Umbilical cord (tissue), 2 donors: Measurements from ENCODE around the gene ABLIM2. TPM values are rescaled to one million over a fixed set of nuclear protein-coding genes. Genes with fewer than 3 reads are reported as not detected.

Source experiments
- DNase-seq: peaks from one replicate; pipeline ENCODE4 v3.0.0-alpha.2; 2015; ENCODE audit warnings: low spot score
- total RNA-seq: library from RNA; depleted of rRNA; stranded (reverse); fragments of >200 nt; gene quantifications from one replicate; pipeline ENCODE4 v1.2.3, GENCODE V29; 2014; ENCODE audit warnings: low replicate concordance; ENCODE audit not compliant: insufficient read depth

Gene ABLIM2
- total RNA-seq, 1 donor from 2014 or later = 0.96 TPM

DNA sequence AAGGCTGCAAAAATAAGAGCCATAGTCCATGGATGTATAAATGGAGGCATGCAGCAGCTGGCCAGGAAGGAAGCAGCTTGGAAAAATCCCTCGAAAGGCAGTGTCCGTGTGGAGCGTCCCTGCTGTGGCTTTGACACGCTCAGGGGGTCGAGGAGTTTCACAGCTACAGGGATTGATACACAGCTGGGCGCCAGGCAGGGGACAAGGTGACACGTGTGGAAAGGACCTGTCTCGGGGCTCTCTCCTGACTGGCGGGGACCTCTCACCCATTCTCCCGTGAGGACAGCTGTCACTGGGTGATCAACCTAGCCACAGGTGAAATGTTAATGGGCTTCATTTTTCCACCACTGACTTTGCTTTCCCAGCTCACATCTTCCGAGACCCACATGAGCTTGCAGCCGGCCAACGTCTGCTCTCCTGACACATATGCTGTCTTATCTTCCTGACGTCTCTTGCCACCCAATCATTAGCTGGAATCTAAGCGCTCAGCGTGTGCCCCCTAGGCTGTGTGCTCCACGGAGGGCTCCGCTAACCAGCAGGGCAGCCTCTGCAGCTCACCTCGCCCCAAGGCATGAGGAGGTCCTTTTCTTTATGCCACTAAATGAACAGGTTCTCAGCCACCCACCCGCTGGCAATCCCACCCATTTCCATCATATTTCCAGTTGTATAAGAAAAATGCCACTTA is 129.6 kb downstream of the ABLIM2 start:
- no peak for DNase-seq

DNA sequence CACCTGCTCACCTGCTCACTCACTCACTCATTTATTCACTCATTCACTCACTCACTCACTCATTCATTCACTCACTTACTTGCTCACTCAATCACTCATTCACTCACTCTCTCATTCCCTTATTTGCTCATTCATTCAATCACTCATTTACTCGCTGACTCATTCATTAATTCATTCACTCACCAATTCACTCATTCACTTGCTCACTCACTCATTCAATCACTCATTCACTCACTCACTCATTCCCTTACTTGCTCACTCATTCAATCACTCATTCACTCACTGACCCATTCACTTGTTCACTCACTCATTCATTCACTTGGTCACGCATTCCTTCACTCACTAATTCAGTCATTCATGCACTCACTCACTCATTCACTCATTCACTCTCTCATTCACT is 130.2 kb downstream of the ABLIM2 start:
- no peak for DNase-seq

DNA sequence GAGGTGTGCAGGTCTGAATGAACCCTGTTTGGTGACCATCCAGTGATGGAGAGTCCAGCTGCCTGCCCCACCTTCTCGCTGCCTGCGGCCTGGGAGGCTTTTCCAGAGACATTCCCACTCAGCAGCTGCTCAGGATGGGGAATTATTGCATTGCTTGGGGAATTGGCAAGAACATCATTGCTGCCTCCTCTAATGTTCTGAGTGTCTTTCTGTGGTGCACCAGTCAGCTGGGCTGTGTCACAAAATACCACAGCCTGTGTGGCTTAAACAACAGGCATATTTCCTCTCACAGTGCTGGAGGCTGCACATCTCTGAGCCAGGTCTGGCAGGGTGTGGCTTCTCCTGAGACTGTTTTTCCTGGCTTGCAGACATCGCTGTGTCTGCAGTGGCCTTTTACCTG is 132.2 kb downstream of the ABLIM2 start:
- no peak for DNase-seq

GRCh38 chr4:8025668-8026067 is 132.9 kb downstream of the ABLIM2 start:
- DNase-seq = no peak

DNA sequence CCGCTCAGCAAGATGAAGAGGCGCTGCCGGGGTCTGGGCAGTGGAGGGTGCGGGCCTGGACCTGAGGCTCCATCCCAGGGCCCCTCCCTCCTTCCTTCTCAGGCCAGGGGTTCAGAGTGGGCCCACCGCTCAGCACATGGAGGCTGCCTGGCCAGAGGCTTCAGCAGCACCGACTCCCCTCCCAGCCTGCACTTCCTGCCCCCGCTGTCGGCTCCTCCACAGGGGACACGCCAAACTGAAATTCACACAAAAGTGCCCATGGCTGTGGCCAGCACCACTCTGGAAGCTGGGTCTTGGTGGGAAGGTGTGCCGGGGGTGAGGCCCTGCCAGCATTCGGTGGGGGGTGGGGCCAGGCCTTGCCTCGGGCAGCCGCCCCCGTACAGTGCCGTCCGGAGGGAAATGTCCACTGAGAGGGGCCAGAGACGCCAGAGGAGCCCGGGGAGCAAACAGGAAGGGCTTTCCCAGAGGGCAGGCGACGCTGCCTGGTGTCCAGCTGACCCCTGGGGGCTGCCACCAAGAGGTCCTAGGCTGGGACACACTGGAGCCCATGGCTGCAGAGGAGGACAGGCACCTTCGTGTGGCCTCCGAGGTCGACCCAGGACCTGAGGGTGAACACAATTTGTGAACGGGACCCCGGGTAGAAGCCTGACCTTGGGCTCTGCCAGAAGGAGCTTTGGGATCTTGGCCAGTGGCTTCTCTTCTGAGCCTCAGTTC is 134.4 kb downstream of the ABLIM2 start:
- DNase-seq = no peak

DNA sequence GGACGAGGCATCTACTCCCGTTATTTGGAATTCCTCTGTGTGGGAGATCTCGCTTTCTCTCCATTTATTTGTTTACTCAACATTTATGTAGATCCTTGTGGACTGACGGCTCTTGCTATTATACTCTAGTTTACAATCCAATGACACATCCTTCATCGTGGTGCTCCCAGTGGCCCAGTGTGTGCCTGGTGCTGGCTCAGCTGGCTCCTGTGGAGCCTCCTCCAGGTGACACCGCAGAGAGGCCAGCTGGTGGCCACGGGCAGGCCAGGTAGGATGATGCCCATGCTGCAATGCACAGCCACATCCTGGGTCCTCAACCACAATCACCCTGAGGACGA is 134.9 kb downstream of the ABLIM2 start:
- DNase-seq = no peak

DNA sequence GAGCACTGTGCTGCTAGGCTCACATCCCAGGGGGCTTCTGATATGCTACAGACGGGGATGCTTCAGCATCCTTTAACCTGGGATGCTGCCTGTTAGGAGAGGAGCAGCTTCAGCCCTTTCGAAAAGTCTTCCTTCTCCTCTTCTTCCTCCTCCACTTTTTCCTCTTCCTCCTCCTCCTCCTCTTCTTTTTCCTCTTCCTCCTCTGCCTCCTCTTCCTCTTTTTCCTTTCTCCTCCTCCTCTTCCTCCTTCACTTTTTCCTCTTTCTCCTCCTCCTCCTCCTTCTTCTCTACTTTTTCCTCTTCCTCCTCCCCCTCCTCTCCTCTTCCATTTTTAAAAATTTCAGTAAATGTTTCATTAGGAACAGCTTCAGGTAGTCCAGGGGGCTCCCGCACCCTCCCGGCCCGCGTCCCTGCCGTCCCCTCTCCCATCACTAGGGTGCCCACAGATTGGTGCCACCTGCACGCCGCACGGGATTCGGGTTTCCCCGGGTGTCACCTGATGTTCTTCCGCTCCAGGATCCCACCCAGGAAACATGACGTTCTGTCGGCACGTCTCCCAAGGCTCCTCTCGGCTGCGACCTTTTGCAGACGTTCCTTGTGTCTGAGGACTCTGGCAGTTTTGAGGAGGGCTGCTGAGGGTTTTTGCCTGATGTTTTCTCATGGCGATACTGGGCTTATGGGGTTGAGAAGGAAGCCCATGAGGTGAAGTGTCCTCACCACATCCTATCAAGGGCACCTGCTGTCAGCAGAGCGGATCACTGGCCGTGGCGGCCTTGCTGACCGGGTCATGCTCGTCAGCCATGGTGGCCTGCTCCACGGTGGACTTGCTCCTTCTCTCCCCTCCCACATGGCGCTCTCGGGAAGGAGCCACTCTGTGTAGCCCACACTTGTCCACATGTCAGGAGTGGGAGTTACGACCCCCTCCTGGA is 135.6 kb downstream of the ABLIM2 start:
- no peak for DNase-seq

DNA sequence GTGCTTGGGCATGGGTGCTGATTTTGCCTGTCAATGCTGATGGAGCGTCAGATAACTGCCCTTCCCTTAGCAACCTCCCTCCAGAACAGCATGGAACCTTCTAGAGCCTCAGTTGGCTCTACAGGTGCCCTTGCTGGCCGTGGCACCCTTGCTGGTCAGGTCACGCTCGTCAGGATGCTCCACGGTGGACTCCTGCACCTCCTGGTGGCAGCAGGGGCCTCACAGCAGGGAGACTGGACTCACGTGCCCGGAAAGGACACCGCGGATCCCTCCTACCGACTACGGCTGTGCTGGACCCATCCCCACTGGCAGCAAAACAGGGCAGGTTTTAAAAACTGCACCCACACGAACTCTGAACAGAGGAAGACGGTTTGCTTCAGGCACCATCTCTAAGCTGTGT is 136.8 kb downstream of the ABLIM2 start:
- DNase-seq = no peak

GRCh38 chr4:8019396-8020365 is 138.9 kb downstream of the ABLIM2 start:
- no peak for DNase-seq

DNA sequence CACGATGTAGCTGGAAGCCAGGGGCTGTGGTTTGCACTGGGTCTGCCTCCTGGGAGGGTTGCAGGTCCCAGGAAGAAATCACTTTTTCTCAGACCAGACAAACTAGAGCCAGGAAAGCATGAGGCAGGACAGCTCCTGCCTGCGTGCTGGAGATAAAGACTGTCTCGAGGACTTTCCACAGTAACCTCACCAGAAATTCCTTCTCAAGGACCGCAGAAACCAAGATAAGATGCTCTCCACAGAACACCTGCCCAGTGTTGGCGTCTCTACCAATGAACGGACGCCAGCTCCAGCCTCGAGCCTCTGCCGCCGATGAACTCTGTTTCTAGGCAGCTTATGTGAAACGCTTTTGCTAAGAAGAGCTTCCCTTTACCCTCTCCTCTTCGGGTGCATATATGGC is 142.1 kb downstream of the ABLIM2 start:
- DNase-seq = no peak

DNA sequence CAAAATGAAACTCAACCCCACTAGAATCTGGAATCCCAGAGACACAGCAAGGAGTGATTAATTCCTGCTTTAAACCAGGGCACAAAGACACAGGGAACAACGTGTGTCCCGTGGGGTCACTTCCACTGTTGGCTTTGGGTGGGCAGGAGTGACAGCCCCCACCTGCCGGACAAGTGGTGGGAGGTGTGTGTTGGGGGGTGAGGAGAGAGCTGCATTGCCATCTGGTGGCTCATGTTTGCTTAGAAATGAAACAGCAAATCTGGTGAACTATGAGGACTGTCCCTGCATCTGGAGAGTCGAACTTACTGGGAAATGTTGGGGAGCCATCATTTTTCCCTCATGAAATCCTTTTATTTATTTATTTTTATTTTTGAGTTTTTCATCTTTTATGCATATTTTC is 143.1 kb downstream of the ABLIM2 start:
- DNase-seq = peak; percentile 12

- DNase-seq = no peak
Measured at GRCh38 chr4:8013976-8014726, 144.5 kb downstream of the ABLIM2 start.

- DNase-seq = no peak
Measured at GRCh38 chr4:8012517-8012916, 146.1 kb downstream of the ABLIM2 start.

GRCh38 chr4:8010618-8011017 is 148.0 kb downstream of the ABLIM2 start:
- DNase-seq = peak; percentile 89

DNA sequence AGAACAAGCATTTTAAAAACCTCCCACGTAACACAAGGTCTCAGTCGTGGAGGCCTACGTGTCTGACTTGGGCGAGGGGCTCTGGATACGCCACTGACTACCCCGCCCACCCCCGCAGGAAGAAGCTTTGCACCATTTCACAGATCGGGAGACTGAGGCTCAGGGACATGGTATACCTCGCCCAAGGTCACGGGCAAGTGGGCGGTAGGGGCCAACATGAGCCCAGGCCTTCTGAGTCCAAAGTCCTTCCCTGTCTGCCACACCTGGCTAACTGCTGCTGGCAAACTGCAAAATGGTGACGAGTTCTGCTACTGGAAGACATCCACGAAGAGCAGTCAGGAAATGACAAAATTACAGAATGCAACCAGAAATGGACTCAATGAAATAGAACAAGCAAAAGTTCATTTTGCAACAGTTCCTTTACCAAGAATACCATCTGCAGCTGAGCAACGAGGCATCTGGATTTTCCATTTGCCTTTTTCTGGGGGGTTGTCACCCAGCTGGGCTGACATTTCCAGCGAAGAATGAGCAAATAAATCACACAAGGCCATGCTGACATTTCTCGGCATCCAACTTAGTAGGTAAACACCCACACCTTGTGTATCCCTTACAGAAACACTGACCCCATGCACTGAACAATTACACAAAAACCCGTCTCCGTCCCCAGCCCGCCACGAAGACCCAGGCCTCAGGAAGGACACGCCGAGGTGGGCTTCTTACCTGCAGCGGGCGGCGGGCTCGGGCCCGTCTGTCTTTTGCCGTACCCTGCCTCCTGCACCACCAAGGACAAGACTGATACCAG is 148.7 kb downstream of the ABLIM2 start:
- no peak for DNase-seq

GRCh38 chr4:8009097-8009496 is 149.5 kb downstream of the ABLIM2 start:
- DNase-seq = no peak

DNA sequence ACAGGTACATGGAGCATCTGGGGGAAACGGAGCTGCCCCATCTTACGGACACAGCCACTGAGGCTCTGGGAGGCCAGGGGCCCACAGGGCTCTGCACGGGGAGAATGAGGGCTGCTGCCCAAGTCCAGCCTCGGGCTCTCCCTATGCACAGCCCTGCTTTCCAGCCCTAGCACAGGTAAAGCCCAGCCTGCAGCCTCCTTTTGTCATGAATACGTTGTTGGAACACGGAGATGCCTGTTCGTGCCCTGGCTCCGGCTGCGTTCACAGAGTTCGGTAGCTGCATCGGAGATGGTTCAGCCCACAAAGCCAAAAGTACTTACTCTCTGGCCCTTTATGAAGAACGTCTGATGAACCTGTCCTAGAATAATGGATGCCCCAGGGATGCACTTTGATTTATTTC is 150.2 kb downstream of the ABLIM2 start:
- DNase-seq = no peak

- no peak for DNase-seq
Measured at GRCh38 chr4:8007581-8007980, 151.0 kb downstream of the ABLIM2 start.

DNA sequence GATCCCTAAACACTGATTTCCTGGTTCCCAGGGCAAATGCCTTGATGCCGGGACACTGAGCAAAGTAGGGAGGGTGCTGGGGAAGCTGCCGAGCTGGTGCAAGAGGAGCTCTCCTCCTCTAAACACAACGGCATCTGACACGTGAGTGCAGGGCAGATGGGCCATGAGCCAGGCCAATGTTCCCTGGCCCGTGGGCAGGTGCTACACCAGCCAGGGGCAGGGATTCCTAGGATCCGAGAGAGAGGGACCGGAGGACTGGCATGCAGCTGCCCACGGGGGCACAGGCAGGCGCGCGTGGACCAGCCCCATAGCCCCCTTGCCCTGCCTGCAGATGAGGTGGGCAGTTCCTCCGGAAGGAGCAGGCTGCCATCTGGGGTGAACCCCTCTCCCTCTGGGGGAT is 152.1 kb downstream of the ABLIM2 start:
- no peak for DNase-seq

DNA sequence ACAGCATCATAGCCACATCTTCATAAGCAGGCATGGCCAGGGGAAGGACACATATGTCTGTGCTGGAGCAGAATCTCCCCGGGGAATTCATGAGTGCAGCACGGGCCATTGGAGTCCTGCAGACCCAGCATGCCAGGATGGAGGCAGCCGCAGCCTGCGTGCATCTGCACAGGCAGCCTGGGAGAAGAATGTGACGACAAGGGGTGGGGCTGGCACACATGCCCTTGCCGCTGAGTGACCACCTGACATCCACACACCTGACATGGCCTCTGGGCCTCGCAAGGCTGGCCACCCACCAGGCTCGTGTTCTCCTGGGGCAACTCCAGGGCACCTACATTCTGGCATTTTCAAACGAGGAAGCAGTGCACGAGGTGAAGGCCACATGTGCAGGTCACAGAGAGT is 152.8 kb downstream of the ABLIM2 start:
- no peak for DNase-seq
